HEK293 (cell line): ENCODE data around the gene FPR1.

Source experiments
- ZNF785 ChIP-seq: fragments of 450-650 bp; formaldehyde crosslinking; IDR thresholded peaks from 2 replicates; pipeline ENCODE4 v1.5.1; 2016; ENCODE audit warnings: missing biosample characterization, missing genetic modification characterization
- TF ChIP-seq, protein P1 (sequence below): fragments of 450-650 bp; formaldehyde crosslinking; IDR thresholded peaks from 2 replicates; pipeline ENCODE4 v1.5.1; 2016; ENCODE audit warnings: missing biosample characterization, missing genetic modification characterization
- TF ChIP-seq, protein P2 (sequence below): fragments of 450-650 bp; formaldehyde crosslinking; IDR thresholded peaks from 2 replicates; pipeline ENCODE4 v1.5.1; 2016; ENCODE audit warnings: missing biosample characterization, missing genetic modification characterization

DNA sequence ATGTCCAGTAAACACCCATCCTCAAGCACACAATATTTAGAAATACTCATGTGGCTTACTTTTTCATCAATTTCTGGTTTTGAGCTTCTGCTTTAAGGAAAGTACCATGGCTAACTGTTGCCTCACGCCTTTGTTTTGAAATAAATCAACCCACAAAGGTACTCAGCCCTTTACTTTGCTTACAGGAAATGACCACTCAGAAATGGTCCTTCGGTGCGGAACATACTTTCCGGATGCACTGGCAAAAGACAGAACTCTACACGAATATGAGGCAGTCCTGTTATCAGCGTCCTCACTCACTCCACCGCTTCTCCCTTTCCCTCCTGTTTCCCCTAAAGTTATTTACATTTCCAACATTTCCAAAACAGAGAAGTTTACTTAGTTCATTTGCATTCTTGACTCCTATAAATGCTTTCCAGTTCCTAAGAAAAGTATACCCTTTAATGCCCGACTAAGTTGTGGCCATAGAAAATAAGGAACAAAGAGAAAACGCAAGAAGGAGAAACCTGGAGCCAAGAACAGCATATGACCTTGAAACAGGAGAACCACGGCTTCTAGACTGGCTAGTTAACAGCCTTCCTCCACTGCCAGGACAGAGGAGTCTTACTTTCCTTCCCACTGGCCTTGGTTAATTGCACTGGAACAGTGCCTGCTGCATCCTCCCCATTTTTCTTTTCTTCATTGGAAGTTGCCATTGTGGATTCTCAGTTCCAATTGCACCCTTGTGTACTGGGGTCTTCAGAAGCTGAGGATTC, 19.9 kb upstream of the FPR1 start:
- no peak for TF ChIP-seq ZNF785 (tag by site-specific recombination)
- TF ChIP-seq, protein P1, sequence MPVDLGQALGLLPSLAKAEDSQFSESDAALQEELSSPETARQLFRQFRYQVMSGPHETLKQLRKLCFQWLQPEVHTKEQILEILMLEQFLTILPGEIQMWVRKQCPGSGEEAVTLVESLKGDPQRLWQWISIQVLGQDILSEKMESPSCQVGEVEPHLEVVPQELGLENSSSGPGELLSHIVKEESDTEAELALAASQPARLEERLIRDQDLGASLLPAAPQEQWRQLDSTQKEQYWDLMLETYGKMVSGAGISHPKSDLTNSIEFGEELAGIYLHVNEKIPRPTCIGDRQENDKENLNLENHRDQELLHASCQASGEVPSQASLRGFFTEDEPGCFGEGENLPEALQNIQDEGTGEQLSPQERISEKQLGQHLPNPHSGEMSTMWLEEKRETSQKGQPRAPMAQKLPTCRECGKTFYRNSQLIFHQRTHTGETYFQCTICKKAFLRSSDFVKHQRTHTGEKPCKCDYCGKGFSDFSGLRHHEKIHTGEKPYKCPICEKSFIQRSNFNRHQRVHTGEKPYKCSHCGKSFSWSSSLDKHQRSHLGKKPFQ, result no peak
- TF ChIP-seq, protein P2, sequence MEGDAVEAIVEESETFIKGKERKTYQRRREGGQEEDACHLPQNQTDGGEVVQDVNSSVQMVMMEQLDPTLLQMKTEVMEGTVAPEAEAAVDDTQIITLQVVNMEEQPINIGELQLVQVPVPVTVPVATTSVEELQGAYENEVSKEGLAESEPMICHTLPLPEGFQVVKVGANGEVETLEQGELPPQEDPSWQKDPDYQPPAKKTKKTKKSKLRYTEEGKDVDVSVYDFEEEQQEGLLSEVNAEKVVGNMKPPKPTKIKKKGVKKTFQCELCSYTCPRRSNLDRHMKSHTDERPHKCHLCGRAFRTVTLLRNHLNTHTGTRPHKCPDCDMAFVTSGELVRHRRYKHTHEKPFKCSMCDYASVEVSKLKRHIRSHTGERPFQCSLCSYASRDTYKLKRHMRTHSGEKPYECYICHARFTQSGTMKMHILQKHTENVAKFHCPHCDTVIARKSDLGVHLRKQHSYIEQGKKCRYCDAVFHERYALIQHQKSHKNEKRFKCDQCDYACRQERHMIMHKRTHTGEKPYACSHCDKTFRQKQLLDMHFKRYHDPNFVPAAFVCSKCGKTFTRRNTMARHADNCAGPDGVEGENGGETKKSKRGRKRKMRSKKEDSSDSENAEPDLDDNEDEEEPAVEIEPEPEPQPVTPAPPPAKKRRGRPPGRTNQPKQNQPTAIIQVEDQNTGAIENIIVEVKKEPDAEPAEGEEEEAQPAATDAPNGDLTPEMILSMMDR (tag by site-specific recombination), result no peak
